AG09309 (cell line): ENCODE data around the gene PRKD1.
A peak's percentile ranks its signal among the peaks of the same experiment; 100 is the strongest.

Source experiments
- DNase-seq: peaks from one replicate; pipeline ENCODE4 v3.0.0-alpha.2; 2010; ENCODE audit warnings: low read depth
- H3K4me3 ChIP-seq: 2 replicates; pipeline ENCODE4 v1.5.1; 2011; ENCODE audit warnings: mild to moderate bottlenecking, low read depth, low read length, moderate library complexity; ENCODE audit not compliant: control insufficient read depth
- TF ChIP-seq, protein P1 (sequence below): IDR thresholded peaks from 2 replicates; pipeline ENCODE4 v1.5.1; 2011; ENCODE audit warnings: mild to moderate bottlenecking, low read depth, low read length, inconsistent platforms; ENCODE audit not compliant: insufficient read depth, control insufficient read depth; ENCODE audit errors: missing control alignments

PRKD1 gene

DNA sequence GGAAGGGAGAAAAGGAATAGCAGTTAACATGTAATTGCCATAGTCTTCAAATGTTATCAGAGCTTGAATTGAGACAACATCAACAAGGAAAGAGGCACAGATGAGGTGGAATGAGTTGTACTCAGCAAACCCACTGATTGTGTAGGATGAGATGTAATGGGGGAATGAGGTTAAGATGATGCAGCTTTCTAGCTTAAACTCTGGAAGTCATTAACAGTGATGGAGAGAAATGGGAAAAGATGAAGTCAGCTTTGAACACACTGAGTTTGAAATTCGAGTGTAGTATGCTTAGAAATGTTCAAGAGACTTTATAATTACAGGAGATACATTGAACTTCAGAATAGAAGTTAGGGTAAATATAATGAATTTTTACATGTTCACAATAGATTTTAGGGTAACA is 106.9 kb downstream of the PRKD1 start:
- DNase-seq = no peak
- H3K4me3 ChIP-seq = no peak overlapping the region
- TF ChIP-seq, protein P1, sequence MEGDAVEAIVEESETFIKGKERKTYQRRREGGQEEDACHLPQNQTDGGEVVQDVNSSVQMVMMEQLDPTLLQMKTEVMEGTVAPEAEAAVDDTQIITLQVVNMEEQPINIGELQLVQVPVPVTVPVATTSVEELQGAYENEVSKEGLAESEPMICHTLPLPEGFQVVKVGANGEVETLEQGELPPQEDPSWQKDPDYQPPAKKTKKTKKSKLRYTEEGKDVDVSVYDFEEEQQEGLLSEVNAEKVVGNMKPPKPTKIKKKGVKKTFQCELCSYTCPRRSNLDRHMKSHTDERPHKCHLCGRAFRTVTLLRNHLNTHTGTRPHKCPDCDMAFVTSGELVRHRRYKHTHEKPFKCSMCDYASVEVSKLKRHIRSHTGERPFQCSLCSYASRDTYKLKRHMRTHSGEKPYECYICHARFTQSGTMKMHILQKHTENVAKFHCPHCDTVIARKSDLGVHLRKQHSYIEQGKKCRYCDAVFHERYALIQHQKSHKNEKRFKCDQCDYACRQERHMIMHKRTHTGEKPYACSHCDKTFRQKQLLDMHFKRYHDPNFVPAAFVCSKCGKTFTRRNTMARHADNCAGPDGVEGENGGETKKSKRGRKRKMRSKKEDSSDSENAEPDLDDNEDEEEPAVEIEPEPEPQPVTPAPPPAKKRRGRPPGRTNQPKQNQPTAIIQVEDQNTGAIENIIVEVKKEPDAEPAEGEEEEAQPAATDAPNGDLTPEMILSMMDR = no peak

DNA sequence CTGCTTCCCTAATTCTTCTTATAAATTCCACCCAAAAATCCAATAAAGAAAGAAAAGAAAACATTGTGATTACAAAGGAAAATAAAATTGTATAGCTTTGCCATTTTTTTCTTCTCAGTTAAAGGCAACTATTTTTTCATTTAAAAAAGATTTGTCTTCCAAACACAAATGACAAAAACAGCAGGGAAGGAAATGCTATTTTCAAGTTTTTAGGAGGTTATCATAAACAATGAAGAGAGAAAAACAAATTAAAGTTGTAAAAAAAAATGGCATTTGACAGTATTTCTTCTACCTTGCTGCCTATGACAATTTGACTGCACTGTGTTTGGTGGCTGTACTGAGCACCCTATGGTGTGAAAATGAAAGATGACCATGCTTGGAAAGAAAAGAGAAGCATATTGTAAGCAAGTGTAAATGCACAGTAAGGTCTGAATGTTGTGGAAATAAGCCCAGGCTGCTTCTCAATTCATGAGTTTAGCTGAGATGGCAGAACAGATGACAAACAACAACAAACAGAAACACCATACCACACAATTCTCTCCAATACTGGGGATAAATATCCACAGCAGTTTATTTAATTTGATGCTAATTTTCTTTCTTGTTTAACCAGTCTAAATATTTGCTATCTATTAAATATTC is 109.8 kb downstream of the PRKD1 start:
- DNase-seq = no peak
- H3K4me3 ChIP-seq = no peak overlapping the region
- TF ChIP-seq, protein P1 = no peak

DNA sequence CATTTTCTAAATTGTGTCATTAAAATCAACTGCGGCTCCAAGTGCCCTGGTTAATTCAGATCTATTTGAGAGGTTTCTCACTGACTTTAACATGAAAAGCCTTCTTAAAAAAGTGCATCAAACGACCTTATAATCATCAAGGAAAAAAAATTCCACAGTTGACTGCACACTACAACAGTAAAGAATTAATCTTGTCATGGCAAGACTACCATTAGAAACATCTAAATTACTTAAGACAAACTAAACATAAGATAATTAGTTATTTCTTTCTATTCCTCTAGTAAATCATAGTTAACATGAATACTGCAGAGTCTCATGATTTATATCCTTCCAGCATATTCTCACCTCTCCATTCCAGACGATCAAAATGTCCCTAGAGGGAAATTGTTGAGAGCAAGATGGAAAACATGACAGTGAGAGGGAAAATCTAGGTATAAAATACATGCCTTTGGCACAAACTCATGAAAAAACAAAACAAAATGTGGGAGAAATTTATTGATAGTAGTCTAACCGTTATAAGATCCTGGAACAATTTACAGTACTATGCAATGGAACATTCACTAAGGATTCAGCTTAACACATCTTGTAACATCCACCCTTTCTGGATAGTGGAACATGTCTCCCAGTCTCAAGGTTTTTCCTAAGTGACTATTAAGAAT is 112.5 kb downstream of the PRKD1 start:
- TF ChIP-seq, protein P1 = no peak
- DNase-seq = no peak
- no peak overlapping the region for H3K4me3 ChIP-seq

DNA sequence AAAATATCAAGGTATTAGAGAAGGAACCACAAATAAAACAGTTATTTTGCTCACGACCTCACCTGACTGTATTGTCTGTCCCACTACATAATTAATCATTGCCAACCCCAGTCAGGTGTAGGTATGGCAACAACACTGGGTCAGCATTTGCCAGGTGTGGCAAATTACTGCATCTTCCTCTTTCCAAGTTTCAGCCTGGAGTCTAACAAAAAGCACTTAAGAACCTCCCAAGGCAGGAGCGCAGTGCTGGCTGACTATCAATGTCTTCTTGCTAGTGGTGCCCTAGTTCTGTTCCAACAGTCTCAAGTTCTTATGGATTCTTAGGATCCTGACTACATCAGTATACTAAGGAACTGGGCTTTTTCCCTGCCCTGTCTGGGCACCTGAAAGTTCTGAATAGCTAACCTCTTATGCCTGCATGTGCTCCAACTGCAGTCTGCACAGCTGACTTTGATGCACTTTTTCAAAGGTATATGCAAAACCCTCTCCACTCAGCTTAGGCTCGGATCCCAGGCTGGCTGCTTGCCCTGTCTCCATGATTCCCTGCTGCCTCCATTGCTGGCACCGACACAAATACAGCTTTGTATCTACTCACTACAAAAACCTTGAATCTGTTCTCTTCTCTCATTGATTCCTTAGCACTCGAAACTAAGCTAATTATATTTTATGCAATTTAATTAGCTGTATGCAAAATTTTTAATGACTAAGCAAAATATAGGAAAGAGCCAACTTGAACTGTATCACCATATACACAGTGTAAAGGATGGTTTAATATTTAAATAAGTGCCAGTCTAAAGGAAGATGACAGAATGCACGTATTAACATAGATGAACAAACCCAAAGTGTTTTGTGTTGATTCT is 113.3 kb downstream of the PRKD1 start:
- TF ChIP-seq, protein P1 = no peak
- H3K4me3 ChIP-seq = no peak overlapping the region
- DNase-seq = no peak

DNA sequence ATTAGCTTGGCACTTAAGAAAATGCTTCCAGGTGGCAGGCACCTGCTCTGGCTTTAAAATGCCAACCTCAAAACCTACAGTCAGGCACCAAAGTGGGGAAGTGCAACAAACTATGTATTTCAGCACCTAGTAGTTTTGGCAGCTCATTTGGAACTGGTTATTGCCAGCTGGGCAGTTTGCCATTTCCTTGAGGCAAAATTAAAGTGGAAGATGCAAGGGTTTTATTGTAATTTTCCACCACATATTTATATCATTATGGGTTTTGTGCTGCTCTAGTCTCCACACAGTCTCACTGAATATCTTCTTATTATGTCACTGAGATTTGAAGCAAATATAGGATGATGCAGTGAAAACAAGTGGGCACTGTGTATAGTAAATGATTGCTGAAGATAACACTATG is 117.0 kb downstream of the PRKD1 start:
- peak; percentile 33 for DNase-seq
- TF ChIP-seq, protein P1 = no peak
- H3K4me3 ChIP-seq = no peak overlapping the region

DNA sequence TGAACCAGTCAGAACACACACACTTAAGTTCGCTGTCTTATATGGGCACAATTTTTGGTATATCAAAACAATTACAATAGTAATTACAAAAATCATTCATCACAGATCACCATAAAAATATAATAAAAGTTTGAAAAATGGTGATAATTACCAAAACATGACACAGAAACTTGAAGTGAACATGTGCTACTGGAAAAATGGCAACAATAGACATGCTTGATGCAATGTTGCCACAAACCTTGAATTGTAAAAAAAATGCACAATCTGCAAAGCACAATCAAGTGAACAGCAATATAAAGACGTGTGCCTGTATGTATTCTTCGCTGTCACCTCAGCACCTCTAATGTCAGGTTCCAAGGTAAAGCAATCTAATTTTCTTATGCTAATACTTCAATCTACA is 117.6 kb downstream of the PRKD1 start:
- TF ChIP-seq, protein P1 = no peak
- no peak for DNase-seq
- no peak overlapping the region for H3K4me3 ChIP-seq
